OCI-LY3 (cell line): ENCODE measurements around the gene EGR1.

Source experiments
- EZH2phosphoT487 ChIP-seq: fragments of 200-600 bp; shearing (Covaris generic); IDR thresholded peaks from 2 replicates; pipeline ENCODE4 v1.6.1; 2018; ENCODE audit warnings: antibody characterized with exemption, mixed run types, low read depth
- TF ChIP-seq, protein P1 (sequence below): fragments of 200-600, 300-600 bp; sonication (generic); IDR thresholded peaks from 2 replicates; pipeline ENCODE4 v1.5.1; 2014; ENCODE audit warnings: antibody characterized with exemption, low read length, low read depth

DNA sequence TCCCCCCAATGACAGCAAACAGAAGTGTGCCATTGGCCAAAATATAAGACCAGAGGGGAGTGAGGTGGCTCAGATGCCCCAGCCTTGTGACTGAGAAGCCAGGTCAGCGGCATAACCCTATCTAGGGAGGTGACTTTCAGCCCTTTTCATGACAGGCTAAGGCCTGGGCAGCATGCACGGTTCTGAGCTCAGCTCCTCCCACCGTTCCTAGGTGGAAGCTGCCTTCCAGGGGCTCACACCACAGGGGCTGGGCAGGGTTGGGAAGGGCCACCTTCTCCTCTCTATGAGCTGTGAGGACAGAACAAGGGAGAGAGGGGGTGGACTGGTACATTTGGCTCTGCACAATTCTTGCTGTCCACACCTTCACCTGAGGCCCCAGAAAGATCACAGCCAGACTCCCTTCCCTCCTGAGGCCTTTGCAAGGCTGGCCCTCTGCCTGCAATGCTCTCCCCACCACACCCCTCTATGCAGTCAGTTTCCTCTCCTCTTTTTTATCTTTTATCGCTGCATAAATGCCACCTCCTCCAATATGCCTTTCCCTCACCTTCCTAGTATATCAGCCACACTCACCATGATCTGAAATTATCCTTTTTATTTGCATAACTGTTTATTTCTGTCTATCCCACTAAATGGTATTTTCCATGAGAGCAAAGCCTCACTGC, 5.1 kb upstream of the EGR1 start:
- TF ChIP-seq, protein P1, sequence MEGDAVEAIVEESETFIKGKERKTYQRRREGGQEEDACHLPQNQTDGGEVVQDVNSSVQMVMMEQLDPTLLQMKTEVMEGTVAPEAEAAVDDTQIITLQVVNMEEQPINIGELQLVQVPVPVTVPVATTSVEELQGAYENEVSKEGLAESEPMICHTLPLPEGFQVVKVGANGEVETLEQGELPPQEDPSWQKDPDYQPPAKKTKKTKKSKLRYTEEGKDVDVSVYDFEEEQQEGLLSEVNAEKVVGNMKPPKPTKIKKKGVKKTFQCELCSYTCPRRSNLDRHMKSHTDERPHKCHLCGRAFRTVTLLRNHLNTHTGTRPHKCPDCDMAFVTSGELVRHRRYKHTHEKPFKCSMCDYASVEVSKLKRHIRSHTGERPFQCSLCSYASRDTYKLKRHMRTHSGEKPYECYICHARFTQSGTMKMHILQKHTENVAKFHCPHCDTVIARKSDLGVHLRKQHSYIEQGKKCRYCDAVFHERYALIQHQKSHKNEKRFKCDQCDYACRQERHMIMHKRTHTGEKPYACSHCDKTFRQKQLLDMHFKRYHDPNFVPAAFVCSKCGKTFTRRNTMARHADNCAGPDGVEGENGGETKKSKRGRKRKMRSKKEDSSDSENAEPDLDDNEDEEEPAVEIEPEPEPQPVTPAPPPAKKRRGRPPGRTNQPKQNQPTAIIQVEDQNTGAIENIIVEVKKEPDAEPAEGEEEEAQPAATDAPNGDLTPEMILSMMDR, result no peak
- no peak for TF ChIP-seq EZH2phosphoT487
